Measurements from ENCODE around the gene MMRN2. TPM values are rescaled to one million over a fixed set of nuclear protein-coding genes. Genes with fewer than 3 reads are reported as not detected.

The MMRN2 gene
- total RNA-seq (2021; ENCODE audit: unreplicated experiment) (8.3 TPM), Bru-seq, nascent RNA (percentile 46 among the genes with signal in this experiment), BruChase-seq, experiment 1, labeled RNA remaining after a 6-hour chase (percentile 51 among the genes with signal in this experiment), BruChase-seq, experiment 2, labeled RNA remaining after a 2-hour chase (percentile 53 among the genes with signal in this experiment)
- 16.8 and 19.6 TPM in 2 replicates for polyA plus RNA-seq (2012)
- long read RNA-seq, full-length matches to known transcripts = 1 of 12 reads
- long read RNA-seq, partial matches to known transcripts = 2 of 12 reads
- long read RNA-seq, other reads (novel, unspliced or antisense) = 9 of 12 reads

- DNase-seq (ENCODE audit: low read depth, low spot score) (no peak), ATAC-seq (no peak)
- intact Hi-C loops (cut with micrococcal nuclease) = no loop called here
- Histone ChIP-seq H3K36me3 (ENCODE audit: control insufficient read depth in 1 of 2, insufficient read depth in 2 of 2, low read length in 2 of 2) (no peaks in the 10 kb centered on the region), H3K9ac (ENCODE audit: low read length) (peak within 1 kb of the TSS; percentile 71), H3K4me1 (ENCODE audit: control insufficient read depth in 1 of 2, insufficient read depth in 2 of 2, low read length in 2 of 2) (peaks cover 50 to 82% of the 10 kb centered on the region in 2 experiments), H3K9me3 (ENCODE audit: control insufficient read depth in 1 of 2, insufficient read depth in 1 of 2, low read depth in 1 of 2, low read length in 2 of 2) (no peaks in the 10 kb centered on the region), H3K27ac (ENCODE audit: low read depth, low read length) (peak within 1 kb of the TSS; percentile 94), H3K4me2 (ENCODE audit: low read length) (peak within 1 kb of the TSS; percentile 100), H2AFZ (ENCODE audit: low read depth, low read length, poor library complexity, severe bottlenecking) (no peak within 1 kb of the TSS), H3K4me3 (replicated peaks in 1 of 2; ENCODE audit: low read depth in 1 of 2, low read length in 2 of 2) (peak within 1 kb of the TSS; percentile 50 to 57), H3K79me2 (ENCODE audit: insufficient read depth, low read length) (peaks cover 8% of the 10 kb centered on the region; the same call in 1 of the 2 replicates), H3K9me2 (ENCODE audit: insufficient read depth) (no peaks in the 10 kb centered on the region), H3K27me3 (ENCODE audit: insufficient read depth, low read length) (no peaks in the 10 kb centered on the region), H4K20me1 (ENCODE audit: insufficient read depth) (no peaks in the 10 kb centered on the region)
- no TSS peak for BruUV-seq (replicated peaks)
- ChIA-PET POLR2A (interaction anchor here (1.7 to 5.7 kb wide), 2 partner anchors 11 to 273 kb away, joined by 3 to 58 read pairs; partner anchors contain the start of gene ADIRF), RAD21 (ENCODE audit: low non-redundant PET in 1 of 2, low total read pairs in 2 of 2, uncharacterized antibody in 2 of 2, unreplicated experiment in 2 of 2) (no interaction called here), CTCF (interaction anchor here (1.0 to 3.7 kb wide), 4 partner anchors 9 to 12 kb away, joined by 7 to 36 read pairs (median 8); partner anchors contain the start of gene ADIRF)
- TF ChIP-seq ZBTB33 (IDR thresholded peaks at IDR 0.05; ENCODE audit: extremely low read depth, insufficient replicate concordance, low read length) (no peak), CTCF (IDR thresholded peaks at IDR 0.05 in 2 of 3, conservative IDR thresholded peaks at IDR 0.05 in 1 of 3; ENCODE audit: borderline replicate concordance in 1 of 3, insufficient read depth in 1 of 3, low read depth in 2 of 3, low read length in 2 of 3) (no peak), EZH2 (IDR thresholded peaks at IDR 0.05) (no peak), CEBPB (IDR thresholded peaks at IDR 0.05; ENCODE audit: low read depth) (no peak), SRF (IDR thresholded peaks at IDR 0.05; ENCODE audit: low read depth) (no peak), FOSL1 (IDR thresholded peaks at IDR 0.05; ENCODE audit: low read depth) (no peak), RAD21 (IDR thresholded peaks at IDR 0.05; ENCODE audit: low read depth) (no peak), ZNF274 (IDR thresholded peaks at IDR 0.05; ENCODE audit: low read depth, low read length) (no peak), POLR2AphosphoS5 (IDR thresholded peaks at IDR 0.05; ENCODE audit: low read depth, low read length) (no peak), EZH2phosphoT487 (IDR thresholded peaks at IDR 0.05; ENCODE audit: borderline replicate concordance) (no peak), MAX (IDR thresholded peaks at IDR 0.05) (no peak), TCF7L2 (IDR thresholded peaks at IDR 0.05; ENCODE audit: borderline replicate concordance, extremely low read depth, insufficient read depth, insufficient read length) (no peak), POLR2A (IDR thresholded peaks at IDR 0.05; ENCODE audit: borderline replicate concordance, extremely low read depth, insufficient read depth, insufficient read length) (no peak), REST (IDR thresholded peaks at IDR 0.05; ENCODE audit: low read depth) (no peak), YY1 (IDR thresholded peaks at IDR 0.05; ENCODE audit: extremely low read depth, insufficient replicate concordance, low read depth, low read length) (no peak), JUND (IDR thresholded peaks at IDR 0.05) (no peak)
Observed at GRCh38 chr10:86957471-86958115, at the start of gene MMRN2. MMRN2 (minus strand) TSS chr10:86957615; CDS start chr10:86957541, 74 bp downstream.
